Airway epithelial cell (primary cell): ENCODE results near the gene NUDT4B. TPM values are rescaled to one million over a fixed set of nuclear protein-coding genes. Genes with fewer than 3 reads are reported as not detected.

Source experiments
- total RNA-seq: library from RNA; depleted of rRNA; stranded (reverse); fragments of >200 nt; gene quantifications from 2 replicates; pipeline ENCODE4 v1.2.3, GENCODE V29; 2015

Gene NUDT4B
- 14.4 and 16.9 TPM in 2 replicates for total RNA-seq

GRCh38 chr1:148748563-148749334, at the start of gene NUDT4B:
NUDT4B (plus strand) TSS chr1:148748774; CDS start chr1:148748953, 179 bp downstream.

Other genes with a start within 250 kb of the NUDT4B start
- 8.8 and 9.4 TPM in 2 replicates for gene NBPF14, start 152.8 kb upstream of the NUDT4B start, total RNA-seq
- gene PDE4DIP, start 95.7 kb downstream of the NUDT4B start, total RNA-seq, result 15.5 and 21.1 TPM in 2 replicates